Esophagus (tissue), 2 donors: ENCODE measurements around the gene TNFSF11. TPM values are rescaled to one million over a fixed set of nuclear protein-coding genes. Genes with fewer than 3 reads are reported as not detected.

Experiments used
- H3K27ac ChIP-seq, 2 donors: one replicate each; pipeline ENCODE4 v1.5.1; 2013; ENCODE audit warnings: low read depth in 2 of 2, mild to moderate bottlenecking in 2 of 2, inconsistent platforms in 1 of 2, low read length in 1 of 2, moderate library complexity in 1 of 2
- H3K27me3 ChIP-seq, 2 donors: one replicate each; pipeline ENCODE4 v1.6.1; 2013; ENCODE audit warnings: low read length in 2 of 2, control low read depth in 1 of 2, mild to moderate bottlenecking in 1 of 2; ENCODE audit not compliant: insufficient read depth in 2 of 2, control insufficient read depth in 1 of 2
- H3K36me3 ChIP-seq, 2 donors: one replicate each; pipeline ENCODE4 v1.6.1; 2013; ENCODE audit warnings: low read length in 1 of 2; ENCODE audit not compliant: control insufficient read depth in 2 of 2, insufficient read depth in 2 of 2
- H3K4me1 ChIP-seq, 2 donors: one replicate each; pipeline ENCODE4 v1.6.1; 2013; ENCODE audit warnings: low read length in 1 of 2; ENCODE audit not compliant: control insufficient read depth in 2 of 2, insufficient read depth in 2 of 2
- H3K4me3 ChIP-seq, 2 donors: one replicate each; pipeline ENCODE4 v1.5.1; 2013; ENCODE audit warnings: low read length in 2 of 2, mild to moderate bottlenecking in 2 of 2, low read depth in 1 of 2, moderate library complexity in 1 of 2
- H3K9me3 ChIP-seq, 2 donors: one replicate each; pipeline ENCODE4 v1.6.1; 2013; ENCODE audit warnings: mild to moderate bottlenecking in 2 of 2, low read depth in 1 of 2, low read length in 1 of 2, moderate library complexity in 1 of 2; ENCODE audit not compliant: control insufficient read depth in 2 of 2, insufficient read depth in 1 of 2
- WGBS, 2 donors: extraction: QIAGEN DNeasy Blood & Tissue Kit; methylation state at CpG; one replicate each; pipeline ENCODE4 v1.1.7; 2013; 5-methylcytosine and 5-hydroxymethylcytosine counted together
- polyA plus RNA-seq, 2 donors: library from polyadenylated mRNA; stranded (reverse); fragments of 200-250 nt; gene quantifications; one replicate each; pipeline ENCODE4 v1.2.3, GENCODE V29; 2013
- donor health status: healthy with polysubstance abuse.
- donor health status: Bipolar disorder and iron deficiency.

Gene TNFSF11
- polyA plus RNA-seq, 2 donors, result 0.08 TPM

DNA sequence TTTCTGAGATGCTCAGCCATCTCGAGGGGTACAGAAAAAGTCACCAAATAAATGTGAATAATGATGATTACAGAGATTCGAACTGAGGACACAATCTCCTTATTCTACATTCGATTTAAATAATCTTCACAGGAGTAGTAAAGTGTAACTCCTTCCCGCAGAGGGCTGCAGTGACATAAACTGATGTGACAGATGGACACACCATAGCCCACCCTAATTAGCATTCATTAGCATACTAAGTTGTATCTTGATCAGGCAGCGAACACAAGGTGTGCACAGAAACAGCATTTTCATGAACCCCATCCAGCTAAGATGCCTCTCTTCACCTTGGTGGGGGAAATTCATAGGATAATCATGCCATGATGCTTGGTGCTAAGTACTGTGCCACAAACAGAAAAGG, 83.0 kb downstream of the TNFSF11 start:
- Histone ChIP-seq H3K36me3 (no peaks in the 10 kb centered on the region), H3K27me3 (no peaks in the 10 kb centered on the region), H3K4me3 (no peak overlapping the region), H3K9me3 (no peaks in the 10 kb centered on the region), H3K4me1 (no peaks in the 10 kb centered on the region), H3K27ac (no peak overlapping the region)
- WGBS, 2 donors, result 84 to 86% methylated on average over 5 of the region's 5 CpGs

Other genes with a start within 250 kb of the TNFSF11 start
- not detected for gene FAM216B, start 207.4 kb downstream of the TNFSF11 start, polyA plus RNA-seq